DMS53 treated with DMSO at 0.1 percent for 48 hours (cell line): ENCODE data around the gene SPATA31D3.
"Not testable (repeated sequence)": the region's sequence is repeated elsewhere in the genome, so short reads cannot be mapped to it uniquely, and the experiment has no call there.

Experiments used
- DNase-seq: peaks from one replicate; lab custom pipeline; 2025; ENCODE audit not compliant: unreplicated experiment; lab: John Stamatoyannopoulos, UW

Gene SPATA31D3

GRCh38 chr9:81943393-81943792 is at the start of gene SPATA31D3:
SPATA31D3 (plus strand) TSS chr9:81943500; CDS start chr9:81943586, 86 bp downstream.
- DNase-seq: not testable (repeated sequence)

- DNase-seq: no peak
Observed at GRCh38 chr9:81893929-81894328, 49.4 kb upstream of the SPATA31D3 start.

- no peak for DNase-seq
Observed at GRCh38 chr9:81894891-81895290, 48.4 kb upstream of the SPATA31D3 start.

- no peak for DNase-seq
Observed at GRCh38 chr9:81896070-81896469, 47.2 kb upstream of the SPATA31D3 start.

GRCh38 chr9:81898851-81899250 is 44.4 kb upstream of the SPATA31D3 start:
- DNase-seq: no peak

- no peak for DNase-seq
Observed at GRCh38 chr9:81902196-81902595, 41.1 kb upstream of the SPATA31D3 start.

GRCh38 chr9:81902626-81903025 is 40.7 kb upstream of the SPATA31D3 start:
- DNase-seq: no peak

- DNase-seq: no peak
Observed at GRCh38 chr9:81906671-81907070, 36.6 kb upstream of the SPATA31D3 start.

GRCh38 chr9:81912135-81912534 is 31.2 kb upstream of the SPATA31D3 start:
- no peak for DNase-seq

GRCh38 chr9:81915801-81916505 is 27.3 kb upstream of the SPATA31D3 start:
- no peak for DNase-seq

- not testable (repeated sequence) for DNase-seq
Observed at GRCh38 chr9:81918507-81918906, 24.8 kb upstream of the SPATA31D3 start.

GRCh38 chr9:81928305-81928704 is 15.0 kb upstream of the SPATA31D3 start, which contains the start of gene SPATA31D4:
SPATA31D4 (plus strand) TSS chr9:81928428; CDS start chr9:81928514, 86 bp downstream.
- DNase-seq: not testable (repeated sequence)

- DNase-seq: not testable (repeated sequence)
Observed at GRCh38 chr9:81930147-81930546, 13.2 kb upstream of the SPATA31D3 start.

- not testable (repeated sequence) for DNase-seq
Observed at GRCh38 chr9:81933547-81933946, 9.8 kb upstream of the SPATA31D3 start.

- DNase-seq: not testable (repeated sequence)
Observed at GRCh38 chr9:81948650-81949049, 5.3 kb downstream of the SPATA31D3 start.

- DNase-seq: no peak
Observed at GRCh38 chr9:81953096-81953495, 9.8 kb downstream of the SPATA31D3 start.

GRCh38 chr9:81955625-81956024 is 12.3 kb downstream of the SPATA31D3 start:
- DNase-seq: no peak

- no peak for DNase-seq
Observed at GRCh38 chr9:81964218-81965171, 21.2 kb downstream of the SPATA31D3 start.

- DNase-seq: no peak
Observed at GRCh38 chr9:81968026-81968425, 24.7 kb downstream of the SPATA31D3 start.

GRCh38 chr9:81969971-81970370 is 26.7 kb downstream of the SPATA31D3 start:
- no peak for DNase-seq

GRCh38 chr9:81971727-81972126 is 28.4 kb downstream of the SPATA31D3 start:
- DNase-seq: no peak

- DNase-seq: no peak
Observed at GRCh38 chr9:81974764-81975163, 31.5 kb downstream of the SPATA31D3 start.
